GM21825 (cell line): ENCODE results near the gene RIC1.
A peak's percentile ranks its signal among the peaks of the same experiment; 100 is the strongest.
"Not testable (repeated sequence)": the region's sequence is repeated elsewhere in the genome, so short reads cannot be mapped to it uniquely, and the experiment has no call there.

Experiments
- ATAC-seq: cut with Tn5 transposase; IDR thresholded peaks from one replicate; pipeline ENCODE4 v1.9.1; 2021; ENCODE audit warnings: mild to moderate bottlenecking, moderate library complexity; ENCODE audit not compliant: unreplicated experiment

Gene RIC1, protein sequence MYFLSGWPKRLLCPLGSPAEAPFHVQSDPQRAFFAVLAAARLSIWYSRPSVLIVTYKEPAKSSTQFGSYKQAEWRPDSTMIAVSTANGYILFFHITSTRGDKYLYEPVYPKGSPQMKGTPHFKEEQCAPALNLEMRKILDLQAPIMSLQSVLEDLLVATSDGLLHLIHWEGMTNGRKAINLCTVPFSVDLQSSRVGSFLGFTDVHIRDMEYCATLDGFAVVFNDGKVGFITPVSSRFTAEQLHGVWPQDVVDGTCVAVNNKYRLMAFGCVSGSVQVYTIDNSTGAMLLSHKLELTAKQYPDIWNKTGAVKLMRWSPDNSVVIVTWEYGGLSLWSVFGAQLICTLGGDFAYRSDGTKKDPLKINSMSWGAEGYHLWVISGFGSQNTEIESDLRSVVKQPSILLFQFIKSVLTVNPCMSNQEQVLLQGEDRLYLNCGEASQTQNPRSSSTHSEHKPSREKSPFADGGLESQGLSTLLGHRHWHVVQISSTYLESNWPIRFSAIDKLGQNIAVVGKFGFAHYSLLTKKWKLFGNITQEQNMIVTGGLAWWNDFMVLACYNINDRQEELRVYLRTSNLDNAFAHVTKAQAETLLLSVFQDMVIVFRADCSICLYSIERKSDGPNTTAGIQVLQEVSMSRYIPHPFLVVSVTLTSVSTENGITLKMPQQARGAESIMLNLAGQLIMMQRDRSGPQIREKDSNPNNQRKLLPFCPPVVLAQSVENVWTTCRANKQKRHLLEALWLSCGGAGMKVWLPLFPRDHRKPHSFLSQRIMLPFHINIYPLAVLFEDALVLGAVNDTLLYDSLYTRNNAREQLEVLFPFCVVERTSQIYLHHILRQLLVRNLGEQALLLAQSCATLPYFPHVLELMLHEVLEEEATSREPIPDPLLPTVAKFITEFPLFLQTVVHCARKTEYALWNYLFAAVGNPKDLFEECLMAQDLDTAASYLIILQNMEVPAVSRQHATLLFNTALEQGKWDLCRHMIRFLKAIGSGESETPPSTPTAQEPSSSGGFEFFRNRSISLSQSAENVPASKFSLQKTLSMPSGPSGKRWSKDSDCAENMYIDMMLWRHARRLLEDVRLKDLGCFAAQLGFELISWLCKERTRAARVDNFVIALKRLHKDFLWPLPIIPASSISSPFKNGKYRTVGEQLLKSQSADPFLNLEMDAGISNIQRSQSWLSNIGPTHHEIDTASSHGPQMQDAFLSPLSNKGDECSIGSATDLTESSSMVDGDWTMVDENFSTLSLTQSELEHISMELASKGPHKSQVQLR (N-terminal part only)

DNA sequence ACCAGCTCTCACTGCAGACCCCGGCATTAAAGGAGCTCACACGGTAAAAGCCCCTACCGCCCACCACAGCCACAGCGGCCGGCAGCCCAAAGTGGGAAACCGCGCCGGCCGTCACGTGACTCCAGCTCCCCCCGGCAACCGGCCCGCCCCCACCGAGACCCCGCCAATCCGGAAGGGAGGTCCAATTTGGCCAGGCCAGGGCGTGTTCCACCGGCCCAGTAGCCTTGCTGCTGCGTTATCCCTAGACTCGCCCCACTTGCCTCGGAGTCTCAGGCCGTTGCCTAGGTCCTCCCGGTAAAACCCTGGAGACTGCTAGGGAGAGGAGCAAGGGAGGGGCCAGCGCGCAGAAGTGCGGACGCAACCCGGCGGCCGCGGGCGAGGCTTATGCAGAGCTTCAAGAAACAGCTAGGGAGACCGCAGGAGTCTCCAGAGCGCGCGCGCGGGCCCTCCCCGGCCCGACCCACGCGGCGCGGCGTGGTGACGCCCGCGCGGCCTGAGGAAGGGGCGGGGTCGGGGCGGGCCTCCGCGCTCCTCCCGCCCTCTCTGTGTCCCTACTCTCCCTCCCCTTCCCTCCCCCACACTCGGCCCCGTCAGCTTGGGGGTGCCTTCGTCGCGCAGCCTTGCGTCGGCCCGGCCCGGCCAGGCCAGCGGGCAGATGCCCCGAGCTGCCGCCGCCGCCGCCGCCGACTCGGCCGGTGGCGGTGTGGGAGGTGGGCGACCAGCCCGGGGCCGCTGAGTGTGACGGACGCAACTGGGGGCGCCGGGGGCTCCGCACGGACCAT, at the start of gene RIC1:
TSS of gene RIC1 (plus strand) at position 578 of the 782 bp plus-strand sequence. CDS start at position 781, 203 bp downstream.
- peak; percentile 56 for ATAC-seq

DNA sequence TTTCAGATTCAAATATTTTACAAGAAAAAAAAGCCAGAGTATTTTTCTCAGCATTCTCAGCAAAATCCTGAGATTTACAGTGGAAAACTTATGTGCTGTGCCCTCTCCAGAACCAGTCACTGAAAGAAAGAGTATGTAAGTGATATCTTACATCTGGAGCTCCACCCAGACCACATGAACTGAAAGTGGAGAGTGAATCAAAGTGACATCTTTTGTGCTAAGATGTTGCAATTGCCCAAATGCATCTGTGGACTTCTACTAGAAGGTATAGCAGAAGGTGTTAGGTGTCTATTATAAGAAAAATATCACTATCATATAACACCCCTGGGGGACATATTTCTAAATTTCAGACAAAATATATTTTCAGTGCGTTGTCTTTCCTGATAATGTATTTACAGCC, 49.0 kb upstream of the RIC1 start:
- ATAC-seq: no peak

DNA sequence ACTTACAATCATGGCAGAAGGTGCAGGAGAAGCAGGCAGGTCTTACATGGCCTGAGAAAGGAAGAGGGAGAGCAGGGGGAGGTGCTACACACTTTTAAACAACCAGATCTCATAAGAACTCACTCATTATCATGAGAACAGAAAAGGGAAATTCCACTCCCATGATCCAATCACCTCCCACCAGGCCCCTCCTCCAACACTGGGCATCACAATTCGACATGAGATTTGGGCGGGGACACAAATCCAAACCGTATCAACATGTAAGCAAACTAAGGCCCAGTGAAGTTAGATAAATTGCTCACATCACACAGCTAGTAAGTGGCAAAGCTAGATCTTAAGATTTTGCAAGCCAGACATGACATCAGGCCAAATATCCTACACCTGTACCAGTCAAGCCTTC, 48.3 kb upstream of the RIC1 start:
- ATAC-seq: no peak

DNA sequence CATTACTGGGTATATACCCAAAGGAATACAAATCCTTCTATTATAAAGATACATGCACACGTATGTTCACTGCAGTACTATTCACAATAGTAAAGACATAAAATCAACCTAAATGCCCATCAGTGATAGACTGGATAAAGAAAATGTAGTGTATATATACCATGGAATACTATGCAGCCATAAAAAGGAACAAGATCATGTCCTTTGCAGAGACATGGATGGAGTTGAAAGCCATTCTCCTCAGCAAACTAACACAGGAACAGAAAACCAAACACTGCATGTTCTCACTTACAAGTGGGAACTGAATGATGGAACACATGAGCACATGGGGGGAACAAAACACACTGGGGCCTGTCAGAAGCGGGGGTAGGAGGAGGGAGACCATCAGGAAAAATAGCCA, 47.2 kb upstream of the RIC1 start:
- not testable (repeated sequence) for ATAC-seq

DNA sequence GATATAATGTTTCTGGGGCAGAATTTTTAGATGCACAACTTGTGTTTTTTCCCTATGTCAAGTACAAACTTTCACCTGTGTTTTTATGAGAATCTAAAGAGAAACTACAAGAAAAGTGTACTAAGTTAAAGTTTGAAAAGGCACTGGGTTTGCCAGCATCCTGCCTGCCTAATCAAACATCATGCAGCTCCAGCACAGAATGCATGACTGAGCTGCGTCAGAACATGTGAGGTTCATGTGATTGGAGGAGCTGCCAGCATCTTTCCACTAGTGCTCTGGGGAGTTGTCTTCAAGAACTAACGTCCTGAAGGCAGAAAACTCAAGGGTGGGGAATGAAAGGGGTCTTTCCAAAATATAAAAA, 46.1 kb upstream of the RIC1 start:
- ATAC-seq: peak; percentile 51

DNA sequence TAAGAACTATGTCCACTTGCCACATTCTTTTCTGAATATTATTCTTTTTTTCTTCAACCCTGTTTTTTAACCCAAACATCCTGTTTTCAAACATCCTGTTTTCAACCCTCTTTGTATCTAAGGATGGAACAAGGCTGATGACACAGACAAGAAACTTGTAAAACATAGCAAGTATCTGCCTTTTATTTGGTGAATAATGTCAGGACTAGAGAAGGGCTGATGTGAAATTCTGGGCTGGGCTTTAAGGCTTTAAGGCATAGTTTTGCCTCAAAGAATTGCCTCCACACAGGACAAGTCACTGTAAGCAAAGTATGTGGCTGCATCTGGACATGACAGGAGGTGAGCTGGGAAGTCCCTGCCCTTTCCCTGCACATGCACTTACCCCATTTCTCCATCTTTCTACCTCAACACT, 42.5 kb upstream of the RIC1 start:
- peak; percentile 30 for ATAC-seq

DNA sequence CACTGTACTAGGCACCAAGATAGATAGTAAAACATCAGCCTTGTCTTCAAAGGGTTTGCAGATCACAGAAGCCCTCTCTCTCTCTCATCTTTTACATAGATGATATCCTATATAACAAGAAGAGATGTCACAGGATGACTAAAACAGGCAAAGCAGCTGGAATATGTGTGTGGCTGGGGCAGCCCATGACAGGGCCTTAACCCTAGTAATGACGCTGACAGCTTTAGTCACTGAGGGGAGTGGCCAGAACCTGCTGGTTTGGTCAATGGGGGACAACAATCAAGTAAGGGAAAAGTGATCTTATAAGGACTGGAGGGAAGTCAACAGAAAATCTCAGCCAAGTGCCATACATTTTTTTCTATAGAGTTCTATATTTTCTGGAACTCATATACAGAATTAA, 41.9 kb upstream of the RIC1 start:
- ATAC-seq: no peak

DNA sequence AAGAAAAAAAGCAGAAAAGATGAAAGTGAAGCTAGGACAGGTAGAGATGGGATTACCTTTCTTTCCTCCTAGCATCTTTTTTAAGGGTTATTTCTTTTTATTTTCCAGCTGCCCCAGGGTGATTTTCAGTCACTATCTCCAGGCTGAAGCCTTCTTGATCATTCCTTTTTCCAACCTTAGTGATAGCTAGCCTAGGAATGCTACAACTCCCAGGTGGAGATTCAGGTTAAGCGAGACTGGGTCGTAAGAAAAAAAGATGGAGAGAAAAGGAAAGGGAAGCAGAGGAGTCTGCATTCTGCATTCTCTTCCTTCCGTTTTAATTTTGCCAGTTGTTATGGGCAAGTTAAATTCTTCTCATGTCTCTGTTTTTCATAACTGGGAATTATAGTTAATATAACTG, 36.7 kb upstream of the RIC1 start:
- ATAC-seq: no peak

DNA sequence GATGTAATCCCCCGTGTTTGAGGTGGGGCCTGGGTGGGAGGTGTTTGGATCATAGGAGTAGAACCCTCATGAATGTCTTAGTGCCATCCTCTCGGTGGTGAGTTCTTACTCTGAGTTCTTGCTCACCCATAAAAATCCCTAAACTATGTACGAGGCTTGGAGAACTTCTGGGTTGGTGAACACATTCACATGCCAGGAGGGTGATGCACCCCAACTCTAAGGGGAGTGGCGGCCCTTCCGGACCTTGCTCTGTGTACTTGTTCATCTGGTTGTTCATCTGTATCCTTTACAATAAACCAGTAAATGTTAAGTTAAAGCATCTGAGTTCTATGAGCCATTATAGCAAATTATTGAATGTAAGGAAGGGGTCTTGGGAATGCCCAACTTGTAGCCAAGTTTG, 36.0 kb upstream of the RIC1 start:
- ATAC-seq: no peak

DNA sequence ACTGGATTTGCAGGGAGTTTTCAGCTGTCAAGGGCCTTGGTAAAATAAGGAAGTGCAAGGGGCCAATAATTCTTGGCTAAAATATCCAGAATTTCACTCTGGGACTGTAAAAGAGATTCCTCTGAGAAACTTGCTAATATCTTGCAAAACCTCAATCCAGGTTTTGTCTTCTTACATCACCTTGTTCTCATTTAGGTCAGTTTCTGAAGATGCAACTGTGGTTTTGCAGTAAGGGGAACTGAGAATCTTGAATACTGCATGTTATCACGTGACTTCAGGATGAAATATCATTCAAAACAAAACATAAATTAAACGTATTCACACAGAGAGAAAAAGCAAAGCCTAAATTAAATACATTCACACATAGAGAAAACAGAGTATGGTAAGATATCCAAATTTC, 35.0 kb upstream of the RIC1 start:
- ATAC-seq: peak; percentile 43

DNA sequence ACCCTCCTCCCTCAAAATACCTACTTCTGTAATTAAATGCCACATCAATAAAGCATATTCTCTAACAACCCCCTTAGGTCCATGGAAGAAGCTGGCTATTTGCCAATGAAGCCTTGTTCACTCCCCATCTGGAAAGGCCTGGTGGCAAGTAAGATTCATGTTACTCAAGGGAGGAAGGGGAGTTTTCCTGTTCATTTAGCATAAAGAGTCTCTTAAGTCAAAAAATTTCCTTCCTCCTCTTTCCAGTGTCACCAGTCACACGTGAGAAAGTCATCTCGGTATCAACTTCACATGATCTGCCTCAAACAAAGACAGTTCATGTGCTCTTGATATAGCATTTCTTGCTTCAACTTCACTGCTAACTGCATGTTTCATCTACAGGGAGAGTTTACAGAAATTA, 32.7 kb upstream of the RIC1 start:
- no peak for ATAC-seq

DNA sequence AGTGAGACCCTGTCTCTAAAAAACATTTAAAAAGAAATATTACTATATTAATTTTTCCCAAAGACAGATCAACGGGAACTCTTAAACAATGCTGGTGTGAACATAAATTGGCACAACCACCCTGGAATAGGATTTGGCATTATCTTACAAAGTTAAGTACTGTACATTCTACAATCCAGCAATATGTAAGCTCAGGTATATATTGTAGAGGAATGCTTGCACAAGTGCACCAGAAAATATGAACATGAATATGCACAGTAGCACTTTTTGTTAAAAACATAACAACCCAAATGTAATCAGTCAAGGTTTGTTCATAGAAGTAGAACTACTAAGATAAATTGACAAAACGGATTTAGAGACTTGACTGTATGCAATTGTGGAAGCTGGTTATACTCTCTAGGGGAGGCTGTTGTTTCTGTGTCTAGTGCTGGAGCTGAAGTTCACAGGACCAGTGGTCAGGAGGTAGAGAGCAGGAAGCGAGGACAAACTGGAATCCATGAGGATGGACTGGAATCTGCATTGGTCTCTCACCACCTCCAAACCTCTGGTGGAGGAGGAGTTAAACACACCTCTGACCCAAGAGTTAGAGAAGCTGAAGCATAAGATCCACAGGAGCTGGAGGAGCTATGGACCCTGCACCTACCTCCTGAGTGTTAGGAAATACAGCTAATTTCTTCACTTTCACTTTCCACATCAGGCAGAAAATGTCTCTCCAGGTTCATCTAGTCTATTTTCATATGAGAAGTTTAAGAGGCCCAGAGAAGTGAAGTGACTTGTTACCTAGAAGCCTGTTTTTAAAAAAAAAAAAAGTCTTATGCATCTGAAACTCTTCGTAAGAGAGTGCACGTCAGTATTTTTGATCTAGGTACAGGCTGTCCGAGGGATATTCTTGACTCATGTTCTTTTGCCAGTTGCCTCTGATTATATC, 20.3 kb upstream of the RIC1 start:
- peak; percentile 50 for ATAC-seq

DNA sequence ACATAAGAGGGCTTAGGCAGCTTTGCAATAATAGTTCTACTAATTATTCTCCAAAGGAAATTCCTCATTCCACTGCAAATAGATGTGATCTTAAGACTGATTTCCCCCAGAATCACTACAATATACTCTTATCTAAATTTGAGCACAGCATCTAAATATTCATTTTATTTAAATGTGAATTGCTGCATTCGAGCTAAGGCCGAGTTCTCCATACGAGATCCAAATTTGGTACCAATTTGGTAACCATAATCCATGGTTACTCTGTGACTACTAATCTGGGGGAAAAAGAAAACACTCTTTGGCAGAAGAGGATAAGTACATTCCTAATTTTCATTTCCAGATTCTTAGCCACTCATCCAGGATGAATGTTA, 19.7 kb upstream of the RIC1 start:
- ATAC-seq: no peak

DNA sequence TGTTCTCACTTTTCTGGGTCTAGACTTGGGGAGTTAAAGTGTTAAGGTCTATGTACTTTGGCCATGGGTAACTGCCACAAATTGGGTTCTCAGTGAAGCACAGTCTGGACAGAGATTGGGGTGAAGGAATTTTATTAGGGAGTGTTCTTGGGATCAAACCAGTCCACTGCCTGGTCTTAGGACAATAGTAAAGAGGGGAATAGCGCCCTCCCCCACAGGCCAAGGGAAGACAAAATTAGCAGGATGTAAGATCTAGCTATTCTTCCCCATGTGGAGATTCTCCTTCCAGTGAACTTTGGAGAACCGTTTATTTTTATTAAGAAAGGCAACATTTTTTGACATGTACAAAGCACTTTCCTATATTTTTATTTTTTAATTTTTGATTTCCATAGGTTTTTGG, 18.4 kb upstream of the RIC1 start:
- ATAC-seq: no peak

DNA sequence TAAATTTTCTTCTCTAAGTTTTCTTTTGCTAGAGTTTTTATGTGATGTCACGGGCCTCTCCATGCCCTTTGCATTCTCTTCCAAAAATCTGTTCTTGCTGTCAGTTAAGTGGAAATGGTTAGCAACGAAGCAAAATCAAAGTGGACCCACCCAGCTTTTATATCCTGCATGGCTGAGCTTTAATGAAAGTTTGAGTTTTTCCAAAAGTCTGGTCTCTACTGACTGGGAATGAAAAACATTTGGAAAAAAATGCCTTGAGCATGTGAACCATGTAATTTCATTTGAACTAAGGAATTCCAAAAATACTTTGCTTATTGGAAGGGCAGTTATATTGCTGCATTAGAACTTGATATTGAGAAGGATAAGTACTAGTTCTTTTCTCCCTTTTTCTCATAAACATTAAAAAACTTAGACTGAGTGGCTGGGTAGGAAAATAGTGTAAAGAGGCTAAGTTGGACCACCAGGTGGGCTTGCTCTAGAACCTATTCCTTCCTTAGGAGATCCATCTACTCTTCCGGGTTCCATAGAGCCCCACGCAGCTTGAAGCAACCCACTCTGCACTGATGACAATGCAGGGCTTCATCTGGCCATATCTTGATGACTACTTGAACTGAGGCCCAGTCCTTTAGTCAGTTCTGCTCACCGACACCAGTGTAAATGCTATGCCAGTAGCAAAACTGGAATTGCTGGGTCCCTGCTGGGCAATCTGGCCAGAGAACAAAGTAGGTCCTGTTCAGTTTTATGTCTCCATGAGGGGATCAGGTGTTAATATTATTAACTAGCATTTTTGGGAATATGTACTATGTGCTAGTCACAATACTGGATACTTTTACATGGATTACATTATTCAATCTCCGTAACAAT, 17.4 kb upstream of the RIC1 start:
- ATAC-seq: no peak

DNA sequence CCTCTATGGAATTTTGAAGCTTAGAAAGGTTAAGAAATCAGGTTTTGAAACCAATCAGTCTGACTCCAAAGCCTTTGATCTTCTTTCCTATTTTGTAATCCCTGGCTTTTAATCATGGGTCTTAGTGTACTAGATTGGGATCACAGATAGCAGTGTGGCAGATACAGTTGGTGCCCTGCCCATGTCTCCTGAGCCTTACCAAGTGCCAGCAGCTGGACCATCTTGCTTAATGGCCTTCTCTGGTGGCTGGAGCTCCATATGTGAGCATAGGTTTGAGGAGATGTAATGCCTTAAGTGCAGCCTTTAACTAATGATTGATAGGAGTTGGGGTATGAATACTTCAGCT, 16.7 kb upstream of the RIC1 start:
- ATAC-seq: no peak

DNA sequence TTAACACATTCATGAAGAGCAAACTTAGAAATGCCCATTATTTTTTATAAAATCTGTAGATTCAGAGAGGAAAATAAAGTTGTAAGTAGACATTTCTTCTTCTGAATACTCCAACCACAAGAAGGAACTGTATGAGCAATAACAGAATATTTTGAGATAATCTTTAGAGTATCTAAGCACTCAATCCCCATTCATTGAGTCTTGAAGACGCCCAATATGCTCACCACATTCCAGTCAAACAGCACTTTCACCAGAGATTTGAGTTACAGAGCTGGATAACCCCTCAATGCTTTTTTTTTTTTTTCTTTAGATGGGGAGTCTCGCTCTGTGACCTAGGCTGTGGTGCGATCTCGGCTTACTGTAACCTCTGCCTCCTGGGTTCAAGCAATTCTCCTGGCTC, 14.7 kb upstream of the RIC1 start:
- no peak for ATAC-seq

DNA sequence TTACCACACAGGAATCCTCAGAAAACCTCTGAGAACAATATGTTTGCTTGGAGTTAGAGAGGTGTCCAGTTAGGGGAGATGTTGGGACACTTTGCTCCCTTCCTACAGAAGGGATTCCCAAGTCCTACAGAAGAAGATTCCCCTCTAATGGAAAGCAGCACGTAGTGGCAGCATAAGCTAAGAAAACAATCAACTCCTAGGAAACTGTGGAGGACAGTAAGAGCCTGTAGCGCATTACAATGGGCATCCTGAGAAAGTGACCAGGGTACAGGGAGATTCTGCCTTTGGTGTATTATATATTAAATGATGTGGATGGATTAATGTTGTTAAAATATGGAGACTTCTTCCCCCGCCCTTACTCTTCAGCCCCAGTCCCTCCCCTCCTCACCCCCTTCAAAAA, 13.9 kb upstream of the RIC1 start:
- no peak for ATAC-seq

DNA sequence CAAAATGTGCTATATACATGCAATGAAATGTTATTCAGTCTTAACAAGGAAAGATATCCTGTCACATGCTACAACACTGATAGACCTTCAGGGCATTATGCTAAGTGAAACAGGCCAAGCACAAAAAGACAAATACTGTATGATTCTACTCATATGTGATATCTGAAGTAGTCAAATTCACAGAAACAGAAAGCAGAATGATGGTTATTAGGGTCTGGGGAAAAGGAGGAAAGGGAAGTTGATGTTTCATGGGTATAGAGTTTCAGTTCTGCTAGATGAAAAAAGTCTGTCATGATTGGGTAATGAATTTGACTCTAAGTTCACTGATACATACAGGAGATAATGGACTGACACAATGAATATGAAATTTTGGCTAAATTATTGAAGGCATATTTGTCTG, 11.2 kb upstream of the RIC1 start:
- ATAC-seq: peak; percentile 94
